A549 (cell line): Measurements from ENCODE around the gene THUMPD1. TPM values are rescaled to one million over a fixed set of nuclear protein-coding genes. Genes with fewer than 3 reads are reported as not detected.
A peak's percentile ranks its signal among the peaks of the same experiment; 100 is the strongest.

Source experiments
- ATAC-seq, 2 experiments: fragments of 200-7000 bp in 1 of 2; fragments of >200 bp in 1 of 2; cut with Nextera tagmentation in 1 of 2; cut with Tn5 transposase in 1 of 2; 3 replicates each; pipeline versions ENCODE4 v1.8.0 to v1.9.1; 2018 to 2020; ENCODE audit warnings: mild to moderate bottlenecking in 1 of 2, moderate library complexity in 1 of 2
- CTCF ChIA-PET: fragments of 300-600 bp; sonication (Branson Sonifier 250); formaldehyde crosslinking; extraction: SDS; loops from one replicate; lab custom pipeline; 2021; ENCODE audit warnings: antibody characterized with exemption, inconsistent platforms; lab: Yijun Ruan, JAX
- POLR2A ChIA-PET: fragments of 350-600 bp; formaldehyde crosslinking; extraction: SDS; loops from one replicate; lab custom pipeline; 2021; ENCODE audit warnings: antibody characterized with exemption, inconsistent platforms; lab: Yijun Ruan, JAX
- DNase-seq, 2 experiments: peaks; one replicate each; pipeline versions ENCODE4 v3.0.0 to v3.0.0-alpha.2; 2011 to 2016; ENCODE audit warnings: low read depth in 1 of 2, low spot score in 1 of 2
- FAIRE-seq: peaks from 2 replicates; lab custom pipeline; 2011; peaks lifted over from hg19 to GRCh38; lab: Jason Lieb, UNC
- H3K27ac ChIP-seq, 2 experiments: fragments of >200 bp; sonication (Bioruptor Twin); formaldehyde crosslinking; 3 replicates each; pipeline ENCODE4 v1.5.1; 2016 to 2017
- H3K4me1 ChIP-seq: fragments of >200 bp; sonication (Bioruptor Twin); formaldehyde crosslinking; 3 replicates; pipeline ENCODE4 v1.6.1; 2016
- H3K4me2 ChIP-seq: fragments of >200 bp; sonication (Bioruptor Twin); formaldehyde crosslinking; 3 replicates; pipeline ENCODE4 v1.6.1; 2016
- H3K4me3 ChIP-seq: fragments of >200 bp; sonication (Bioruptor Twin); formaldehyde crosslinking; 3 replicates; pipeline ENCODE4 v1.5.1; 2016
- H3K9me3 ChIP-seq: fragments of >200 bp; sonication (Bioruptor Twin); formaldehyde crosslinking; 3 replicates; pipeline ENCODE4 v1.6.1; 2016
- CBX8 ChIP-seq: fragments of 200-600 bp; sonication (generic); IDR thresholded peaks from 2 replicates; pipeline ENCODE4 v1.6.1; 2016
- CEBPB ChIP-seq, 2 experiments: fragments of >200 bp in 1 of 2; sonication (Bioruptor Twin) in 1 of 2; formaldehyde crosslinking in 1 of 2; IDR thresholded peaks; 2 replicates each; pipeline ENCODE4 v1.6.1; 2012 to 2016
- CHD2 ChIP-seq: fragments of 150-350 bp; IDR thresholded peaks from 2 replicates; pipeline ENCODE4 v1.6.1; 2014; ENCODE audit warnings: low read length; ENCODE audit not compliant: partially characterized antibody
- CHD4 ChIP-seq: fragments of 200-600 bp; sonication (generic); IDR thresholded peaks from 2 replicates; pipeline ENCODE4 v1.6.1; 2016; ENCODE audit warnings: antibody characterized with exemption, mild to moderate bottlenecking, borderline replicate concordance
- EHF ChIP-seq: fragments of 250-450 bp; sonication (Bioruptor Pico); IDR thresholded peaks from 2 replicates; pipeline ENCODE4 v1.5.0; 2020; ENCODE audit warnings: mild to moderate bottlenecking
- ELK1 ChIP-seq: fragments of 150-350 bp; IDR thresholded peaks from 2 replicates; pipeline ENCODE4 v1.6.1; 2014; ENCODE audit warnings: low read depth, mild to moderate bottlenecking, low read length
- ESRRA ChIP-seq: fragments of 150-350 bp; IDR thresholded peaks from 2 replicates; pipeline ENCODE4 v1.6.1; 2014; ENCODE audit warnings: mild to moderate bottlenecking, low read length, borderline replicate concordance
- FOSL2 ChIP-seq, 2 experiments: fragments of 450-650 bp in 1 of 2; fragments of >200 bp in 1 of 2; sonication (Bioruptor Twin) in 1 of 2; formaldehyde crosslinking; IDR thresholded peaks; 2 replicates each; pipeline versions ENCODE4 v1.5.0 to v1.6.1; 2016 to 2020; ENCODE audit warnings: mild to moderate bottlenecking in 1 of 2, moderate library complexity in 1 of 2
- FOXS1 ChIP-seq: fragments of 250-450 bp; sonication (Bioruptor Pico); IDR thresholded peaks from 2 replicates; pipeline ENCODE4 v1.5.0; 2020; ENCODE audit warnings: mild to moderate bottlenecking, moderate library complexity
- HDAC2 ChIP-seq: fragments of 200-600 bp; sonication (generic); IDR thresholded peaks from 2 replicates; pipeline ENCODE4 v1.6.1; 2016
- HES2 ChIP-seq: fragments of >200 bp; sonication (Bioruptor Twin); formaldehyde crosslinking; IDR thresholded peaks from 2 replicates; pipeline ENCODE4 v1.6.1; 2016
- HEYL ChIP-seq: fragments of 250-450 bp; sonication (Bioruptor Pico); IDR thresholded peaks from 2 replicates; pipeline ENCODE4 v1.8.0; 2021; ENCODE audit warnings: mild to moderate bottlenecking, moderate library complexity
- MAFK ChIP-seq: fragments of 450-650 bp; IDR thresholded peaks from 2 replicates; pipeline ENCODE4 v1.6.1; 2014; ENCODE audit not compliant: partially characterized antibody
- MYC ChIP-seq: IDR thresholded peaks from 2 replicates; pipeline ENCODE4 v1.6.1; 2012; ENCODE audit warnings: mild to moderate bottlenecking, inconsistent platforms, low read length, improper control_type of control experiment, borderline replicate concordance
- NPAS2 ChIP-seq: fragments of 250-450 bp; sonication (Bioruptor Pico); IDR thresholded peaks from 2 replicates; pipeline ENCODE4 v1.8.0; 2022; ENCODE audit warnings: mild to moderate bottlenecking, moderate library complexity, borderline replicate concordance
- POLR2A ChIP-seq: IDR thresholded peaks from 2 replicates; pipeline ENCODE4 v1.6.1; 2012; ENCODE audit warnings: mild to moderate bottlenecking, low read length
- POLR2AphosphoS2 ChIP-seq: conservative IDR thresholded peaks from 2 replicates; pipeline ENCODE4 v1.6.1; 2012; ENCODE audit warnings: low read length, improper control_type of control experiment, inconsistent platforms
- RARB ChIP-seq: fragments of 250-450 bp; sonication (Bioruptor Pico); IDR thresholded peaks from 2 replicates; pipeline ENCODE4 v1.8.0; 2021; ENCODE audit warnings: mild to moderate bottlenecking, moderate library complexity
- RCOR1 ChIP-seq: fragments of 150-350 bp; IDR thresholded peaks from 2 replicates; pipeline ENCODE4 v1.6.1; 2014; ENCODE audit warnings: antibody characterized with exemption, low read length, low read depth
- RFX5 ChIP-seq: fragments of 450-650 bp; IDR thresholded peaks from 2 replicates; pipeline ENCODE4 v1.7.1; 2014; ENCODE audit warnings: antibody characterized with exemption, mild to moderate bottlenecking, moderate library complexity
- TFCP2L1 ChIP-seq: fragments of 250-450 bp; sonication (Bioruptor Pico); IDR thresholded peaks from 2 replicates; pipeline ENCODE4 v1.5.0; 2021; ENCODE audit warnings: mild to moderate bottlenecking
- ZSCAN20 ChIP-seq: fragments of 250-450 bp; sonication (Bioruptor Pico); IDR thresholded peaks from 2 replicates; pipeline ENCODE4 v1.8.0; 2022; ENCODE audit warnings: mild to moderate bottlenecking, moderate library complexity
- WGBS: methylation state at CpG from one replicate; pipeline ENCODE4 v1.1.6; 2017; ENCODE audit errors: missing lambda C conversion rate; 5-methylcytosine and 5-hydroxymethylcytosine counted together
- polyA plus RNA-seq, 4 experiments: library from polyadenylated mRNA; depleted of rRNA in 3 of 4; stranded (reverse); fragments of >200 nt; fragmentation: RNase III in 1 of 4; extraction: RNeasy Plus Mini Kit Qiagen cat#74134 plus additional on column Dnase treatment in 1 of 4; gene quantifications; 2 replicates in 3 of 4; 3 replicates in 1 of 4; pipeline ENCODE4 v1.2.3, GENCODE V29; 2011 to 2017

Gene THUMPD1
- polyA plus RNA-seq, 2 of the 4 experiments (the other 2 are of a cell fraction), result 27.8 to 47.7 TPM

DNA sequence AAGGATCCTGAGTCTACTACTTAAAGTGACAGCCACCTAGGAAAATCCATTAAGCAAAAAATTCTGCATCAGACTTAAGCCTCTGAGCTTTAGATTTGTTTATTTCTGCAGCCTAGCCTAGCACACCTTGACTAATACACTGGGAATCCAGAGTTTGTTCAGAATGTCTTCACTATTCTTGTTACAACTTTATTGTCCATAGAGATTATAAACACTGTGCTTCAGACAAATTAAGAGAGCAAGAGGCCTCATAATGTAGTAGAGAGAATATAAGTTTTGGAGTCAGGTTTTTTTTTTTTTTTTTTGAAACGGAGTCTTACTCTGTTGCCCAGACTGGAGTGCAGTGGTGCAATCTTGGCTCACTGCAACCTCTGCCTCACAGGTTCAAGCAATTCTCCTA lies 8.9 kb upstream of the THUMPD1 start:
- DNase-seq, result no peak
- POLR2A ChIA-PET, result no interaction called here
- ATAC-seq, result no peak
- TF ChIP-seq CHD4 (no peak), CEBPB (IDR thresholded peaks at IDR 0.05) (no peak), NPAS2 (no peak), CHD2 (no peak), MYC (no peak), HEYL (CRISPR knock-in tag) (no peak), EHF (no peak)
- CTCF ChIA-PET, result no interaction called here
- no peak overlapping the region for H3K27ac ChIP-seq
- no peak overlapping the region for H3K4me2 ChIP-seq
- no peak overlapping the region for H3K4me3 ChIP-seq
- FAIRE-seq, result no peak
- no peaks in the 10 kb centered on the region for H3K4me1 ChIP-seq
- peaks cover 11% of the 10 kb centered on the region for H3K9me3 ChIP-seq
- 12% methylated on average over 1 of the region's 1 CpG for WGBS

DNA sequence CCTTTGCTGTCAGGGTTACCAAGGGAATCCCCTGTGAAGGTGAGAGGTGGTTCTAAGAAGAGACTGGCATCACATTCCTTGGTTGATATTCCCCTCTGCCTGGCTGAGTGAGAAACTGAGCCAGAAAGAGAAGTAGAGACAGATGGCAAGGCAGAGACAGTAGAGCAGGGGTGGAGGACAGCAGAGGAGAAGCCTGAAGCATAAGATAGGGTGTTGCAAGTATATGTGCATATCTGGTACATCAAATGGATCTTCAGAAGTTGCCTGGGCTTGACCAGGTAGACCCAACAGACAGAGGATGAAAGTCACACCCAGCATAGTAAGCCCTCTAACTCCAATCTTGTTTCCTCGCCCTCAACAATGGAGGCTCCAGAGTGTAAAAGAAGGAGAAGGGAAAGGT lies 7.9 kb upstream of the THUMPD1 start:
- CTCF ChIA-PET, result no interaction called here
- no peak for TF ChIP-seq MAFK
- no peak for TF ChIP-seq RFX5
- TF ChIP-seq NPAS2, result no peak
- no peak for TF ChIP-seq CEBPB (IDR thresholded peaks at IDR 0.05)
- no peak for TF ChIP-seq ZSCAN20
- no peak for TF ChIP-seq POLR2AphosphoS2
- Histone ChIP-seq H3K4me1 (no peaks in the 10 kb centered on the region), H3K4me3 (no peak overlapping the region), H3K27ac (no peak overlapping the region), H3K4me2 (no peak overlapping the region), H3K9me3 (peaks cover 11% of the 10 kb centered on the region)
- ATAC-seq (no peak), DNase-seq (no peak), FAIRE-seq (no peak)
- 24% methylated on average over 1 of the region's 1 CpG for WGBS
- POLR2A ChIA-PET, result no interaction called here

DNA sequence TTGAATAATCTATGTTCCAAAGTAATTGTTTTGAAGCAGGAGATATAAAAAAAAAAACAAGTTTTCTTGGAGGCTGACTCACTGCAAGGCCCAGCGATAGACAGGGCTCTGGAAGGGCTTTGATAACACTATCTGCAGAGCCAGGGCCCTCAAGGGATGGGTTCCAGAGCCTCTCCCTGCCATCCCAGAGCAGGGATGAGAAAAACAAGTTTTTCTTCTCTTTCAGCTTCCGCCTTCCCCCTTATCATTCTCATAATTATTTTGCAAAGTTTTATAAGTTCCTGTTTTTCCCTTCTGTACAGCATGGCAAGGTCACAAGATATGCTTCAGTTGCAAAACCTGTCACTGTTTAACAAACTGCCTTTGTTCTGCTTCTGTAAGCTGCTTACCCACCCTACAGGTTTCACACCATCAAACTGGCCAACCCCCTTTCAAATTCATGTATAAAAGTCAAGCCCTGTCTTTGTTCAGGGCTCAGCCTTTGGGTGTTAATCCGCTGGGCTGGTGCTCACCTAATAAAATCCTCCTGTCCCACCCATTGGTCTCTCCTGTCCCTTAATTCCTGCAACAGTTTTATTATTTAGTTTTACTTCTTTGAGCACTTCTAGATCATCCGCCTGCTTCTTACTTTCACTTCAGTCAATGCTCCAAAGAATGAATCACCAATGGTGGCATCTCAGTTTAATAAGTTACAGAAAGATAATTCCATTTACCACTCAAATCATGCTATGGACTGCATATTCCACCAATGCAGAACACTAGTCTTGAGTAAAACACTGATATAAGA lies 5.6 kb upstream of the THUMPD1 start:
- WGBS, result 38% methylated on average over 4 of the region's 4 CpGs
- no peak for FAIRE-seq
- H3K4me1 ChIP-seq, result no peaks in the 10 kb centered on the region
- POLR2A ChIA-PET, result no interaction called here
- CTCF ChIA-PET, result no interaction called here
- DNase-seq, result peak in 1 of 2 experiments; percentile 29
- ATAC-seq, result no peak
- no peak for TF ChIP-seq CEBPB (IDR thresholded peaks at IDR 0.05)
- TF ChIP-seq RCOR1, result no peak
- no peak for TF ChIP-seq CBX8
- TF ChIP-seq EHF, result no peak
- TF ChIP-seq POLR2AphosphoS2, result no peak
- TF ChIP-seq CHD4, result no peak
- TF ChIP-seq HES2, result no peak
- no peak for TF ChIP-seq ESRRA
- TF ChIP-seq FOXS1, result no peak
- no peak for TF ChIP-seq RARB (CRISPR knock-in tag)
- TF ChIP-seq FOSL2 (IDR thresholded peaks at IDR 0.05), result no peak
- TF ChIP-seq FOSL2 (CRISPR knock-in tag; IDR thresholded peaks at IDR 0.05), result no peak
- no peak for TF ChIP-seq TFCP2L1 (CRISPR knock-in tag)
- TF ChIP-seq ELK1, result no peak
- TF ChIP-seq HDAC2, result no peak
- TF ChIP-seq POLR2A, result no peak
- TF ChIP-seq, all 56 proteins: peak for 0
- Histone ChIP-seq H3K9me3 (peaks cover 11% of the 10 kb centered on the region), H3K27ac (no peak overlapping the region), H3K4me2 (no peak overlapping the region), H3K4me3 (no peak overlapping the region)
